Fibroblast of villous mesenchyme (primary cell): ENCODE measurements around the gene AKTIP. TPM values are rescaled to one million over a fixed set of nuclear protein-coding genes. Genes with fewer than 3 reads are reported as not detected.

Experiments used
- DNase-seq: peaks from one replicate; pipeline ENCODE4 v3.0.0-alpha.2; 2010; ENCODE audit warnings: low read depth
- H3K4me3 ChIP-seq: 2 replicates; pipeline ENCODE4 v1.5.1; 2011; ENCODE audit warnings: low read depth, mild to moderate bottlenecking, low read length
- total RNA-seq: library from RNA; depleted of rRNA; stranded (reverse); fragments of >200 nt; gene quantifications from 2 replicates; pipeline ENCODE4 v1.2.3, GENCODE V29; 2012
- TF ChIP-seq, protein P1 (sequence below): IDR thresholded peaks from 2 replicates; pipeline ENCODE4 v1.5.1; 2012; ENCODE audit warnings: low read depth, mild to moderate bottlenecking, low read length; ENCODE audit not compliant: insufficient read depth

AKTIP gene
- total RNA-seq, 1 donor, result 18.6 TPM

DNA sequence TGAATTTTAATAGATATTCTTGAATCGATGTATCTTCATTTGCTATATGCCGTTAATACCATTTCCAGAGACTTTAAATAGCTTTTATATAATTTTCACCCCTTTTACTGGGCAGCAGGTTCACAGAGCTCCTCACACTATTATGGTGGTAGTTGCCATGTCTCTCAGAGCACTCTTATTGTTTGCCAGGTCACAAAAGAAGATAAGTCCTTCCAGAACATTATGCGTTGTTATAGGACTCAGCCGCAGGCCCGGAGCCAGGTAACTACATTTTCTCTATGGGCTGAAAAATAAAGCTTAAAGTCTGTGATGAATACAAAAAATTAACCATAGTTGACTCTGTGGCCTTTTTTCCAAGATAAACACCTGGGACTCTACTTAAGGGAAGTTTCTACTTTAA, 24.0 kb downstream of the AKTIP start:
- no peak overlapping the region for H3K4me3 ChIP-seq
- TF ChIP-seq, protein P1, sequence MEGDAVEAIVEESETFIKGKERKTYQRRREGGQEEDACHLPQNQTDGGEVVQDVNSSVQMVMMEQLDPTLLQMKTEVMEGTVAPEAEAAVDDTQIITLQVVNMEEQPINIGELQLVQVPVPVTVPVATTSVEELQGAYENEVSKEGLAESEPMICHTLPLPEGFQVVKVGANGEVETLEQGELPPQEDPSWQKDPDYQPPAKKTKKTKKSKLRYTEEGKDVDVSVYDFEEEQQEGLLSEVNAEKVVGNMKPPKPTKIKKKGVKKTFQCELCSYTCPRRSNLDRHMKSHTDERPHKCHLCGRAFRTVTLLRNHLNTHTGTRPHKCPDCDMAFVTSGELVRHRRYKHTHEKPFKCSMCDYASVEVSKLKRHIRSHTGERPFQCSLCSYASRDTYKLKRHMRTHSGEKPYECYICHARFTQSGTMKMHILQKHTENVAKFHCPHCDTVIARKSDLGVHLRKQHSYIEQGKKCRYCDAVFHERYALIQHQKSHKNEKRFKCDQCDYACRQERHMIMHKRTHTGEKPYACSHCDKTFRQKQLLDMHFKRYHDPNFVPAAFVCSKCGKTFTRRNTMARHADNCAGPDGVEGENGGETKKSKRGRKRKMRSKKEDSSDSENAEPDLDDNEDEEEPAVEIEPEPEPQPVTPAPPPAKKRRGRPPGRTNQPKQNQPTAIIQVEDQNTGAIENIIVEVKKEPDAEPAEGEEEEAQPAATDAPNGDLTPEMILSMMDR, result no peak
- DNase-seq, result no peak

DNA sequence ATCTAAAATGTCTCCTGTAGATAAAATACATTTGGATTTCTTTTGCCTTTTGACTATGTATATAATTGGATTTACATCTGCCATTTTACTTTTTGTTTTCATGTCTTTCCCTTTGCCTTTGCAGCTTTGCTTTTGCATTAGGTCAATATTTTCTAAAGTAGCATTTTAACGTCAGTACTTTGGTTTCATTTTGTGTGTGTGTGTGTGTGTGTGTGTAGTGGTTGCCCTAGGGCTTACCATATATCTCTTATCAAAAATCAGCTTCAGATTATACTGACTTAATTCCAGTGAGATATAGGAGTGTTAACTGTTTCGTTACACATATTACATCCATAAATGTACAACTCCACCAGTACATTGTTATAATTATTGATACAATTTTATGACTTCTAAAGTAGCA, 26.1 kb downstream of the AKTIP start:
- TF ChIP-seq, protein P1, result no peak
- no peak overlapping the region for H3K4me3 ChIP-seq
- no peak for DNase-seq

DNA sequence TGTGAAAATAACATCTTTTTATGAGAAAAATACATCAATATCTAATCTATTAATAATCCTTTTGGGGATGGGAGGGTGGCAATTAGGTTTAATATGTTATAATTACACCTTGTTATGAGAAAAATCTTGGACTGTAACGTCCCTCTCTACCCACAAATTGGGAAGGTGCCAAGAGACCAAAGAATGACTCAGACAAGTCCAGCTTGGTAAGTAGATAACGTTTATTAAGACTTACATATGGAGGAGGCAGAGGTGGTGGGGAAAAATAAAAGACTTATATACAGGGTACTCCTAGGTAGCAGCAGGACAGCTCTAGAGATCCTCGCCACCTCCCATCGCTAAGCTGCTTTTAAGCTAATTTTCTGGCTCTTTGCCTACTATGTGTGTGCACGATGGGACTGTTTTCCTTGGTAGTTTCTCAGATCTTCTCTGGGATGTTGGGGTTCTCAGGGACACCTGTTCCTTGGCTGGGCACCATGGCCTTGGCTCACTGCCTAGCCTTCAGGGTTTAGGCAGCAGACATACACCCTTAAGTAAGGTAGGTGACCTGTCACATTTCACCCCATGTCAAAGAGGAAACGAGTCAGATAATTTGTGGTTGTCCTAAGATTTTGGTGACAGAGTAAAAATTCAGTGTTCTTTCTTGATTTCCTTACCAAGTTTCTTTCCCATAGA, 37.3 kb downstream of the AKTIP start:
- no peak overlapping the region for H3K4me3 ChIP-seq
- DNase-seq, result peak; percentile 81
- TF ChIP-seq, protein P1, result no peak

DNA sequence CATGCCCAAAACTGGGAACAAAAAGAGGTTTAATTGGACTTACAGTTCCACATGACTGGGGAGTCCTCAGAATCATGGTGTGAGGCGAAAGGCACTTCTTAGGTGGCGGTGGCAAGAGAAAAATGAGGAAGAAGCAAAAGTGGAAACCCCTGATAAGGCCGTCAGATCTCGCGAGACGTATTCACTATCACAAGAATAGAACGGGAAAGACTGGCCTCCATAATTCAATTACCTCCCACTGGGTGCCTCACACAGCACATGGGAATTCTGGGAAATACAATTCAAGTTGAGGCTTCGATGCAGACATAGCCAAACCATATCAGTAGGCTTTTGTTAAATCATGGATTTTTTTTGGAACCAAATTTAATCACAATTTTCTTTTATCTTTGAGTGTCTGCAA, 44.4 kb downstream of the AKTIP start:
- no peak for DNase-seq
- TF ChIP-seq, protein P1, result no peak
- no peak overlapping the region for H3K4me3 ChIP-seq

DNA sequence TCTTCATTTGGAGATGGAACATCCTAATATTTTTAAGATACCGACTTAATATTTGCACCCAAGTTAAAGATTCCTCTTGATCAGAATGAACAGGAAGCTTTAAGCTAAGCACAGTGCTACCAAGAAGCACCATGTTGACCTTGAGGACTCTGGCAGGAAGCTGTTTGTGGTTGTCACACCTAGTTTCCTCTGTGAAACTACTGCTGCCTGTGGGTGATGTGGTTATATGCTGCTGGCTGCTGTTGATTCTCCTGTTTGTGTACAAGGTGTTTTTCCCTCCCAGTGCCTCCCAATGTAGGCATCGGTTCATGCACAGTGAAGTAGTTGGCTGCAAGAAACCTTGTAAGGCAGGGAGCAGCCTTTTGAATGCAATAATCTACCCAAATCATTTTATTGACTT, 45.3 kb downstream of the AKTIP start:
- DNase-seq, result no peak
- TF ChIP-seq, protein P1, result no peak
- no peak overlapping the region for H3K4me3 ChIP-seq

DNA sequence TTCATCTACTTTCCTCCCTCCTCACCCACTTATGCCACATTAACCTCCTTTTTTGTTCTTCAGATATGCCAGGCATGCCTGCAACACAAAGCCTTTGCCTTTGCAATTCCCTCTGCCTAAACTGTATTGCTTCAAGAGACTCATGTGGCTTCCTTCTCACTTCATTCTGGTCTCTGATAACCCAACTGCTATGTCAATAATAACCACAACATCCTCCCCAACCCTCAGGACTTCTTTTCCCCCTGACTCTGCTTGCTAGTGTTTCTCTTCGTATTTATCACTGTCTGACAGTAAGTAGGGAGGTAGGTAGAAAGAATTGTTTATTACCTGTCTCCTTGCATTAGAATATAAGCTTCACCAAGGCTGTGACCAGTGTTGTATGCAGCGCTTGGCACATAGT, 46.4 kb downstream of the AKTIP start:
- TF ChIP-seq, protein P1, result no peak
- no peak for DNase-seq

DNA sequence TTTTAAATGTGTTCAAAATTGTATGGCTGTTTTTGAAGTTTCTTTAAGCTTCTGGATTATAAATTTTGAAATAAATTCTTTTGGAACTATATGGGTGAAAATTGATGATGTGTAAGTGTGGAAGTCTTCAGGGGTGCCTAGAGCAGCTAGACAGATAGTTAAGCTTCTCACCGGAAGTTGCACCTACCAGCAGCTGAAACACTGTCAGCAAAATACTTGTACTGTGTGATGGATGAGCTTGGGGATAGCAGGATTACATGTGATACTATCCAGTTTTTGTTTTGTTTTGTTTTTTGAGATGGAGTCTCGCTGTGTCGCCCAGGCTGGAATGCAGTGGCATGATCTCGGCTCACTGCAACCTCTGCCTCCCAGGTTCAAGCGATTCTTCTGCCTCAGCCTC, 49.1 kb downstream of the AKTIP start:
- TF ChIP-seq, protein P1, result no peak
- no peak for DNase-seq

More for the DNA sequence above, 46.4 kb downstream of the AKTIP start:
- no peak overlapping the region for H3K4me3 ChIP-seq

More for the DNA sequence above, 49.1 kb downstream of the AKTIP start:
- H3K4me3 ChIP-seq, result no peak overlapping the region
